GM15510 (cell line): ENCODE results near the gene PRCD.

ENCODE experiments used
- POLR2A ChIP-seq: IDR thresholded peaks from 3 replicates; pipeline ENCODE4 v1.6.1; 2011; ENCODE audit warnings: borderline replicate concordance; ENCODE audit not compliant: insufficient read length; ENCODE audit errors: extremely low read depth

The PRCD gene

GRCh38 chr17:76570877-76571471, 31.1 kb downstream of the PRCD start:
- no peak for TF ChIP-seq POLR2A

GRCh38 chr17:76572201-76572910, 32.5 kb downstream of the PRCD start:
- TF ChIP-seq POLR2A = no peak

GRCh38 chr17:76573096-76573495, 33.3 kb downstream of the PRCD start:
- no peak for TF ChIP-seq POLR2A

GRCh38 chr17:76574166-76574565, 34.3 kb downstream of the PRCD start:
- no peak for TF ChIP-seq POLR2A

- no peak for TF ChIP-seq POLR2A
Measured at GRCh38 chr17:76575570-76575969, 35.7 kb downstream of the PRCD start.

- TF ChIP-seq POLR2A = no peak
Measured at GRCh38 chr17:76576189-76576588, 36.3 kb downstream of the PRCD start.

GRCh38 chr17:76577876-76578275, 38.0 kb downstream of the PRCD start:
- no peak for TF ChIP-seq POLR2A

GRCh38 chr17:76578376-76578775, 38.5 kb downstream of the PRCD start:
- TF ChIP-seq POLR2A = no peak

GRCh38 chr17:76579281-76579680, 39.4 kb downstream of the PRCD start:
- TF ChIP-seq POLR2A = no peak

- TF ChIP-seq POLR2A = no peak
Measured at GRCh38 chr17:76581515-76581914, 41.7 kb downstream of the PRCD start.

GRCh38 chr17:76582660-76583059, 42.8 kb downstream of the PRCD start:
- TF ChIP-seq POLR2A = no peak

- TF ChIP-seq POLR2A = no peak
Measured at GRCh38 chr17:76584427-76585032, 44.7 kb downstream of the PRCD start.

GRCh38 chr17:76585033-76585648, 45.3 kb downstream of the PRCD start:
- TF ChIP-seq POLR2A = no peak

- TF ChIP-seq POLR2A = no peak
Measured at GRCh38 chr17:76585649-76586593, 46.1 kb downstream of the PRCD start, which contains the start of gene ST6GALNAC2. TSS of gene ST6GALNAC2 (minus strand) at chr17:76585860. CDS start at chr17:76585808, 52 bp downstream.
